ENCODE results near the gene BET1L. TPM values are rescaled to one million over a fixed set of nuclear protein-coding genes. Genes with fewer than 3 reads are reported as not detected.

The BET1L gene
- total RNA-seq, 1 donor from 2014 or later, result 73.2 TPM

GRCh38 chr11:203945-204586 is 3.1 kb downstream of the BET1L start:
- Histone ChIP-seq H3K4me3 (ENCODE audit: insufficient read depth, low read depth, low read length) (no peak overlapping the region), H3K79me2 (ENCODE audit: insufficient read depth, low read length) (peaks cover 61% of the 10 kb centered on the region), H3K27me3 (ENCODE audit: insufficient read depth, low read length) (no peaks in the 10 kb centered on the region), H3K4me2 (ENCODE audit: low read length) (no peak overlapping the region), H4K20me1 (ENCODE audit: insufficient read depth, low read length) (peaks cover 72% of the 10 kb centered on the region), H3K9me3 (ENCODE audit: insufficient read depth, low read depth, low read length) (no peaks in the 10 kb centered on the region), H3K4me1 (ENCODE audit: insufficient read depth, low read length) (peaks cover 12% of the 10 kb centered on the region), H3K9ac (ENCODE audit: low read length) (peak overlapping the region; percentile 20), H3K36me3 (ENCODE audit: insufficient read depth, low read length) (peaks cover 7% of the 10 kb centered on the region), H2AFZ (ENCODE audit: low read depth, low read length) (no peak overlapping the region), H3K27ac (ENCODE audit: low read depth, low read length) (no peak overlapping the region)
- no peak for FAIRE-seq
- Mint-ChIP-seq H3K36me3 (ENCODE audit: low read depth, unreplicated experiment) (peaks cover 18% of the 10 kb centered on the region), H3K4me1 (ENCODE audit: low read depth, unreplicated experiment) (peaks cover 31% of the 10 kb centered on the region), H3K27me3 (ENCODE audit: low read depth, unreplicated experiment) (no peaks in the 10 kb centered on the region), H3K4me3 (ENCODE audit: unreplicated experiment) (no peak overlapping the region), H3K27ac (ENCODE audit: unreplicated experiment) (no peak overlapping the region), H3K9me3 (ENCODE audit: unreplicated experiment) (no peaks in the 10 kb centered on the region)
- DNase-seq (ENCODE audit: low read depth), result no peak
- TF ChIP-seq EZH2 (IDR thresholded peaks at IDR 0.05; ENCODE audit: insufficient read depth, low read length) (no peak), CTCF (IDR thresholded peaks at IDR 0.05; ENCODE audit: insufficient read depth, low read depth, low read length) (no peak)

- Mint-ChIP-seq H3K9me3 (ENCODE audit: unreplicated experiment) (no peaks in the 10 kb centered on the region), H3K36me3 (ENCODE audit: low read depth, unreplicated experiment) (peaks cover 18% of the 10 kb centered on the region), H3K4me1 (ENCODE audit: low read depth, unreplicated experiment) (peaks cover 31% of the 10 kb centered on the region), H3K27me3 (ENCODE audit: low read depth, unreplicated experiment) (no peaks in the 10 kb centered on the region), H3K27ac (ENCODE audit: unreplicated experiment) (peak overlapping the region; percentile 75), H3K4me3 (ENCODE audit: unreplicated experiment) (peak overlapping the region; percentile 62)
- Histone ChIP-seq H3K79me2 (ENCODE audit: insufficient read depth, low read length) (peaks cover 54% of the 10 kb centered on the region), H3K4me1 (ENCODE audit: insufficient read depth, low read length) (peaks cover 12% of the 10 kb centered on the region), H3K4me2 (ENCODE audit: low read length) (no peak overlapping the region), H3K27me3 (ENCODE audit: insufficient read depth, low read length) (no peaks in the 10 kb centered on the region), H3K9me3 (ENCODE audit: insufficient read depth, low read depth, low read length) (no peaks in the 10 kb centered on the region), H3K27ac (ENCODE audit: low read depth, low read length) (no peak overlapping the region), H3K9ac (ENCODE audit: low read length) (no peak overlapping the region), H4K20me1 (ENCODE audit: insufficient read depth, low read length) (peaks cover 73% of the 10 kb centered on the region), H3K4me3 (ENCODE audit: insufficient read depth, low read depth, low read length) (no peak overlapping the region), H3K36me3 (ENCODE audit: insufficient read depth, low read length) (peaks cover 7% of the 10 kb centered on the region), H2AFZ (ENCODE audit: low read depth, low read length) (no peak overlapping the region)
- no peak for DNase-seq (ENCODE audit: low read depth)
- TF ChIP-seq CTCF (IDR thresholded peaks at IDR 0.05; ENCODE audit: insufficient read depth, low read depth, low read length) (no peak), EZH2 (IDR thresholded peaks at IDR 0.05; ENCODE audit: insufficient read depth, low read length) (no peak)
- FAIRE-seq, result no peak
Observed at GRCh38 chr11:203056-203944, 3.9 kb downstream of the BET1L start.

Data from astrocyte (in vitro differentiated cells and primary cell).